ENCODE measurements around the gene CNPY3. TPM values are rescaled to one million over a fixed set of nuclear protein-coding genes. Genes with fewer than 3 reads are reported as not detected.

CNPY3 gene
- polyA plus RNA-seq, 1 of the 3 experiments (the other 2 are of a cell fraction): 77.5 TPM

DNA sequence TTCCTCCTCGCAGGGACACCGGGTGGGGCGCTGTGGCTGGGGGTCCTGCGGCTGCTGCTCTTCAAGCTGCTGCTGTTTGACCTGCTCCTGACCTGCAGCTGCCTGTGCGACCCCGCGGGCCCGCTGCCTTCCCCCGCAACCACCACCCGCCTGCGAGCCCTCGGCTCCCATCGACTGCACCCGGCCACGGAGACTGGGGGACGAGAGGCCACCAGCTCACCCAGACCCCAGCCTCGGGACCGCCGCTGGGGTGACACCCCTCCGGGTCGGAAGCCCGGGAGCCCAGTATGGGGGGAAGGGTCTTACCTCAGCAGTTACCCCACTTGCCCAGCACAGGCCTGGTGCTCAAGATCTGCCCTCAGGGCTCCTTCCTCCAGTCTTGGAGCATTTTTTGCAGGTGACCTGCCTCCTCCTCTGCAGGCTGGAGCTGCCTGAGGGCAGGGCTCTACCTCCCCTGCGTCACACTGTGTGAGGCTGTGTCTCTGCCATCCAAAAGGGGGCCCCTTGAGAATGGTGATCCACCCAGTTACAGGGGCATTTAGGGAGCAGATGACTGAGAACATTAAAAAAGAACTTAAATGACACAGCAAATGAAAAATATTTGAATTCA is 3.9 kb upstream of the CNPY3 start:
- Histone ChIP-seq H3F3A (replicated peaks; ENCODE audit: insufficient read depth) (peaks cover 21% of the 10 kb centered on the region), H3K4me2 (no peak overlapping the region), H3K4me1 (ENCODE audit: control insufficient read depth in 1 of 2, insufficient read depth in 2 of 2, low read depth in 1 of 2, low read length in 1 of 2) (no peaks in the 10 kb centered on the region; a peak in 1 of 4 replicates), H3K27me3 (ENCODE audit: insufficient read depth) (no peaks in the 10 kb centered on the region), H2AFZ (ENCODE audit: low read depth) (no peak overlapping the region), H3K79me2 (ENCODE audit: insufficient read depth) (peaks cover 4% of the 10 kb centered on the region), H3K9ac (no peak overlapping the region), H3K27ac (ENCODE audit: low read depth in 2 of 2, low read length in 1 of 2) (no peak overlapping the region), H3K9me2 (no peaks in the 10 kb centered on the region), H3K9me3 (no peaks in the 10 kb centered on the region), H3K36me3 (replicated peaks in 1 of 2; ENCODE audit: control insufficient read depth in 1 of 2, insufficient read depth in 2 of 2, low read length in 1 of 2) (no peaks in the 10 kb centered on the region), H4K20me1 (ENCODE audit: insufficient read depth) (no peaks in the 10 kb centered on the region), H3K4me3 (ENCODE audit: low read depth in 2 of 2, low read length in 1 of 2) (no peak overlapping the region)
- ChIA-PET POLR2A (no interaction called here), CTCF (interaction anchor here (1.2 kb wide), 1 partner anchor 218 kb away, joined by 3 read pairs; no protein-coding TSS in a partner anchor)
- 89% methylated on average over 10 of the region's 23 CpGs for WGBS (ENCODE audit: low lambda C conversion rate)
- DNase-seq: no peak
- TF ChIP-seq TAF1 (IDR thresholded peaks at IDR 0.05; ENCODE audit: borderline replicate concordance, low read depth, low read length) (no peak), RAD21 (IDR thresholded peaks at IDR 0.05; ENCODE audit: low read length) (no peak)
- TF ChIP-seq, protein P1, sequence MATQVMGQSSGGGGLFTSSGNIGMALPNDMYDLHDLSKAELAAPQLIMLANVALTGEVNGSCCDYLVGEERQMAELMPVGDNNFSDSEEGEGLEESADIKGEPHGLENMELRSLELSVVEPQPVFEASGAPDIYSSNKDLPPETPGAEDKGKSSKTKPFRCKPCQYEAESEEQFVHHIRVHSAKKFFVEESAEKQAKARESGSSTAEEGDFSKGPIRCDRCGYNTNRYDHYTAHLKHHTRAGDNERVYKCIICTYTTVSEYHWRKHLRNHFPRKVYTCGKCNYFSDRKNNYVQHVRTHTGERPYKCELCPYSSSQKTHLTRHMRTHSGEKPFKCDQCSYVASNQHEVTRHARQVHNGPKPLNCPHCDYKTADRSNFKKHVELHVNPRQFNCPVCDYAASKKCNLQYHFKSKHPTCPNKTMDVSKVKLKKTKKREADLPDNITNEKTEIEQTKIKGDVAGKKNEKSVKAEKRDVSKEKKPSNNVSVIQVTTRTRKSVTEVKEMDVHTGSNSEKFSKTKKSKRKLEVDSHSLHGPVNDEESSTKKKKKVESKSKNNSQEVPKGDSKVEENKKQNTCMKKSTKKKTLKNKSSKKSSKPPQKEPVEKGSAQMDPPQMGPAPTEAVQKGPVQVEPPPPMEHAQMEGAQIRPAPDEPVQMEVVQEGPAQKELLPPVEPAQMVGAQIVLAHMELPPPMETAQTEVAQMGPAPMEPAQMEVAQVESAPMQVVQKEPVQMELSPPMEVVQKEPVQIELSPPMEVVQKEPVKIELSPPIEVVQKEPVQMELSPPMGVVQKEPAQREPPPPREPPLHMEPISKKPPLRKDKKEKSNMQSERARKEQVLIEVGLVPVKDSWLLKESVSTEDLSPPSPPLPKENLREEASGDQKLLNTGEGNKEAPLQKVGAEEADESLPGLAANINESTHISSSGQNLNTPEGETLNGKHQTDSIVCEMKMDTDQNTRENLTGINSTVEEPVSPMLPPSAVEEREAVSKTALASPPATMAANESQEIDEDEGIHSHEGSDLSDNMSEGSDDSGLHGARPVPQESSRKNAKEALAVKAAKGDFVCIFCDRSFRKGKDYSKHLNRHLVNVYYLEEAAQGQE (IDR thresholded peaks at IDR 0.05; ENCODE audit: low read depth, low read length): no peak

DNA sequence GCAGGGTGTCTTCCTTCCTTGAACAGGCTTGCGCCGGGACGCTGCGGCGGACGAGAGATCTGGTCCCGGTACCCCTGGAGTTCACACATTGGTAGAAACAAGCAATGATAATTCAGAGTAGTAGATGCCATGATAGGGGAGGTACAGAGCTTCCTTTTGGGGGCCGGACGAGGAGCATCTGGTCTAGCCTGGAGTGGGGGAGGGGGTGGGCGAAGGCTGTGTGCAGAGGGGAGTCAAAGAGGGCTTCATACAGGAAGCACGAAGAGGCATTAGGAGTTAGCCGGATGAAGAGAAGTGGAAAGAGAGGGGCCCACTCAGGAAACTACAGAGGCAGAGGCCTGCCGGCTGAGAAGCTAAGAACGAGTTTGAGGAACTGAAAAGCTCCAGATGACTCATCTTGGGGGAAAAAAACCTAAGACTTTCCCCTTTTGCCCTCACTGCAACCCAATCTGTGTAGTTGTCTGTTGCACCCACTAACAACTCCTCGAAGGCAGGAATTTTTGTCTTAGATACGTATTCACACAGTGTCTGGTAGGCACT is 611 bp downstream of the CNPY3 start:
- Histone ChIP-seq H2AFZ (ENCODE audit: low read depth) (peak overlapping the region; percentile 36; the same call in 1 of the 2 replicates), H3F3A (replicated peaks; ENCODE audit: insufficient read depth) (peaks cover 35% of the 10 kb centered on the region), H3K9me2 (no peaks in the 10 kb centered on the region), H3K4me1 (ENCODE audit: control insufficient read depth in 1 of 2, insufficient read depth in 2 of 2, low read depth in 1 of 2, low read length in 1 of 2) (peaks cover 0 to 15% of the 10 kb centered on the region in 2 experiments; a peak in 1 of 4 replicates), H3K79me2 (ENCODE audit: insufficient read depth) (peaks cover 49% of the 10 kb centered on the region), H4K20me1 (ENCODE audit: insufficient read depth) (no peaks in the 10 kb centered on the region; the same call in 1 of the 2 replicates), H3K27me3 (ENCODE audit: insufficient read depth) (no peaks in the 10 kb centered on the region), H3K27ac (ENCODE audit: low read depth in 2 of 2, low read length in 1 of 2) (peak overlapping the region; percentile 92 to 93), H3K4me2 (peak overlapping the region; percentile 86), H3K36me3 (replicated peaks in 1 of 2; ENCODE audit: control insufficient read depth in 1 of 2, insufficient read depth in 2 of 2, low read length in 1 of 2) (peaks cover 9 to 23% of the 10 kb centered on the region in 2 experiments), H3K4me3 (ENCODE audit: low read depth in 2 of 2, low read length in 1 of 2) (peak overlapping the region; percentile 71 to 78), H3K9ac (peak overlapping the region; percentile 78), H3K9me3 (no peaks in the 10 kb centered on the region)
- TF ChIP-seq CHD2 (IDR thresholded peaks at IDR 0.05; ENCODE audit: low read length, partially characterized antibody) (peak; percentile 69), NFIC (IDR thresholded peaks at IDR 0.05; ENCODE audit: borderline replicate concordance) (0 out of 2 replicates have a peak, but pooled peaks have one; percentile 5), FOSL2 (IDR thresholded peaks at IDR 0.05; ENCODE audit: borderline replicate concordance, low read depth) (peak; percentile 77), JUND (IDR thresholded peaks at IDR 0.05) (peak; percentile 66), GABPA (IDR thresholded peaks at IDR 0.05; ENCODE audit: low read depth) (peak; percentile 14; the same call in 1 of the 2 replicates)
- TF ChIP-seq, protein P2, sequence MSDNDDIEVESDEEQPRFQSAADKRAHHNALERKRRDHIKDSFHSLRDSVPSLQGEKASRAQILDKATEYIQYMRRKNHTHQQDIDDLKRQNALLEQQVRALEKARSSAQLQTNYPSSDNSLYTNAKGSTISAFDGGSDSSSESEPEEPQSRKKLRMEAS (IDR thresholded peaks at IDR 0.05; ENCODE audit: low read depth): no peak
- TF ChIP-seq, protein P3, sequence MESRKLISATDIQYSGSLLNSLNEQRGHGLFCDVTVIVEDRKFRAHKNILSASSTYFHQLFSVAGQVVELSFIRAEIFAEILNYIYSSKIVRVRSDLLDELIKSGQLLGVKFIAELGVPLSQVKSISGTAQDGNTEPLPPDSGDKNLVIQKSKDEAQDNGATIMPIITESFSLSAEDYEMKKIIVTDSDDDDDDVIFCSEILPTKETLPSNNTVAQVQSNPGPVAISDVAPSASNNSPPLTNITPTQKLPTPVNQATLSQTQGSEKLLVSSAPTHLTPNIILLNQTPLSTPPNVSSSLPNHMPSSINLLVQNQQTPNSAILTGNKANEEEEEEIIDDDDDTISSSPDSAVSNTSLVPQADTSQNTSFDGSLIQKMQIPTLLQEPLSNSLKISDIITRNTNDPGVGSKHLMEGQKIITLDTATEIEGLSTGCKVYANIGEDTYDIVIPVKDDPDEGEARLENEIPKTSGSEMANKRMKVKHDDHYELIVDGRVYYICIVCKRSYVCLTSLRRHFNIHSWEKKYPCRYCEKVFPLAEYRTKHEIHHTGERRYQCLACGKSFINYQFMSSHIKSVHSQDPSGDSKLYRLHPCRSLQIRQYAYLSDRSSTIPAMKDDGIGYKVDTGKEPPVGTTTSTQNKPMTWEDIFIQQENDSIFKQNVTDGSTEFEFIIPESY (IDR thresholded peaks at IDR 0.05; ENCODE audit: borderline replicate concordance, low read depth): no peak
- POLR2A ChIA-PET: interaction anchor here (0.6 to 2.8 kb wide), 18 partner anchors 9 to 1305 kb away, joined by 3 to 16 read pairs (median 5); partner anchors contain the start of genes CUL7, KLHDC3, MEA1 and PEX6
- DNase-seq: peak; percentile 79
- CTCF ChIA-PET: interaction anchor here (0.7 to 2.1 kb wide), 6 partner anchors 10 to 49 kb away, joined by 3 to 11 read pairs (median 4); partner anchors contain the start of gene PEX6
- WGBS (ENCODE audit: low lambda C conversion rate): under 1% methylated on average over 16 of the region's 16 CpGs
